NCI-H1417 (cell line): ENCODE results near the gene CYP4V2.

ENCODE experiments used
- DNase-seq, 3 experiments: peaks; one replicate each; lab custom pipeline; 2025; lab: John Stamatoyannopoulos, UW

CYP4V2 gene

GRCh38 chr4:186191200-186192065, at the start of gene CYP4V2:
TSS of gene CYP4V2 (plus strand) at chr4:186191567. CDS start at chr4:186191824, 257 bp downstream.
- peak; percentile 62 to 95 (median 93) for DNase-seq

- DNase-seq: peak; percentile 16 to 62 (median 60)
Observed at GRCh38 chr4:186144198-186144945, 47.0 kb upstream of the CYP4V2 start.

GRCh38 chr4:186144946-186145569, 46.3 kb upstream of the CYP4V2 start:
- DNase-seq: peak; percentile 16 to 62 (median 60)

- no peak for DNase-seq
Observed at GRCh38 chr4:186146458-186146857, 44.9 kb upstream of the CYP4V2 start.

- DNase-seq: no peak
Observed at GRCh38 chr4:186148336-186148975, 42.9 kb upstream of the CYP4V2 start.

- DNase-seq: no peak
Observed at GRCh38 chr4:186149872-186150271, 41.5 kb upstream of the CYP4V2 start.

GRCh38 chr4:186150926-186151325, 40.4 kb upstream of the CYP4V2 start:
- DNase-seq: no peak

GRCh38 chr4:186151499-186151898, 39.9 kb upstream of the CYP4V2 start:
- no peak for DNase-seq

- DNase-seq: no peak
Observed at GRCh38 chr4:186158021-186158813, 33.1 kb upstream of the CYP4V2 start.

- DNase-seq: no peak
Observed at GRCh38 chr4:186158966-186159365, 32.4 kb upstream of the CYP4V2 start.

GRCh38 chr4:186159613-186160012, 31.8 kb upstream of the CYP4V2 start:
- DNase-seq: peak in 1 of 3 experiments; percentile 3

GRCh38 chr4:186161138-186161537, 30.2 kb upstream of the CYP4V2 start:
- DNase-seq: peak; percentile 63 to 81 (median 79)

- DNase-seq: no peak
Observed at GRCh38 chr4:186166852-186167512, 24.4 kb upstream of the CYP4V2 start.

- no peak for DNase-seq
Observed at GRCh38 chr4:186167605-186168004, 23.8 kb upstream of the CYP4V2 start.

- DNase-seq: no peak
Observed at GRCh38 chr4:186168750-186169149, 22.6 kb upstream of the CYP4V2 start.

- DNase-seq: no peak
Observed at GRCh38 chr4:186169333-186169944, 21.9 kb upstream of the CYP4V2 start.

GRCh38 chr4:186169945-186170802, 21.2 kb upstream of the CYP4V2 start:
- no peak for DNase-seq

- DNase-seq: no peak
Observed at GRCh38 chr4:186170966-186171365, 20.4 kb upstream of the CYP4V2 start.

GRCh38 chr4:186172546-186172945, 18.8 kb upstream of the CYP4V2 start:
- no peak for DNase-seq
